Spleen (tissue), 7 donors: ENCODE data around the gene TENM4.

Source experiments
- POLR2A ChIP-seq, 3 donors: fragments of 450-650 bp; IDR thresholded peaks; one replicate each; pipeline ENCODE4 v1.5.1; 2017; ENCODE audit warnings: antibody characterized with exemption in 3 of 3, mild to moderate bottlenecking in 1 of 3
- POLR2AphosphoS5 ChIP-seq, 3 donors: sonication (generic); formaldehyde crosslinking; IDR thresholded peaks; one replicate each; pipeline ENCODE4 v1.5.1; 2017; ENCODE audit warnings: antibody characterized with exemption in 3 of 3
- TF ChIP-seq, protein P1 (sequence below), 11 experiments: fragments of 200-600 bp in 7 of 11; fragments of 450-650 bp in 4 of 11; sonication (generic) in 4 of 11; IDR thresholded peaks in 8 of 11; conservative IDR thresholded peaks in 3 of 11; 1 replicate in 7 of 11; 2 replicates in 4 of 11; pipeline versions ENCODE4 v1.4.0 to v1.8.0; 2016 to 2021; ENCODE audit warnings: antibody characterized with exemption in 11 of 11, inconsistent platforms in 4 of 11, mild to moderate bottlenecking in 1 of 11
- donor health status: DM: no; HTN: no; CAD: no; lungs with moderate emphysema.
- donor health status: DM: no; HTN: no; CAD: no.
- donor health status: DM: no; HTN: no; CAD: no.

DNA sequence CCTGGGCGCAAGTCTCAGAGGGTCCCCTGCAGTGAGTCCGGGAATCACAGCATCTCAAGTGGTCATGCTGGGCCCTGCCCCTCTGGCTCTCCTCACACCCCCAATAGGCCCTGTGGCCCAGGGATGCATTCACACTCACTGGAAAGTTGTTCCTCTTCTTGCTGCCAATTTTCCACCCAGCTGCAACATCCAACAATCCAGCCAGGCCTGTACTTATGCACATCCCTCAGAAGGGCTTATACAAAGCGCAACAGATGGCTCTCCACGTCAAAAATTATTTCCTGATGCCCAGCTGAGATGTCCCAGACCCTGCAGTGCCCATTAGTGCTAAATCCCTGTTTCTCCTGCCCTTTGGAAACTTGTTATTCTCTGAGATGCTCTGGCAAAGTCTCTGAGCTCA is 458.4 kb downstream of the TENM4 start:
- TF ChIP-seq, protein P1, sequence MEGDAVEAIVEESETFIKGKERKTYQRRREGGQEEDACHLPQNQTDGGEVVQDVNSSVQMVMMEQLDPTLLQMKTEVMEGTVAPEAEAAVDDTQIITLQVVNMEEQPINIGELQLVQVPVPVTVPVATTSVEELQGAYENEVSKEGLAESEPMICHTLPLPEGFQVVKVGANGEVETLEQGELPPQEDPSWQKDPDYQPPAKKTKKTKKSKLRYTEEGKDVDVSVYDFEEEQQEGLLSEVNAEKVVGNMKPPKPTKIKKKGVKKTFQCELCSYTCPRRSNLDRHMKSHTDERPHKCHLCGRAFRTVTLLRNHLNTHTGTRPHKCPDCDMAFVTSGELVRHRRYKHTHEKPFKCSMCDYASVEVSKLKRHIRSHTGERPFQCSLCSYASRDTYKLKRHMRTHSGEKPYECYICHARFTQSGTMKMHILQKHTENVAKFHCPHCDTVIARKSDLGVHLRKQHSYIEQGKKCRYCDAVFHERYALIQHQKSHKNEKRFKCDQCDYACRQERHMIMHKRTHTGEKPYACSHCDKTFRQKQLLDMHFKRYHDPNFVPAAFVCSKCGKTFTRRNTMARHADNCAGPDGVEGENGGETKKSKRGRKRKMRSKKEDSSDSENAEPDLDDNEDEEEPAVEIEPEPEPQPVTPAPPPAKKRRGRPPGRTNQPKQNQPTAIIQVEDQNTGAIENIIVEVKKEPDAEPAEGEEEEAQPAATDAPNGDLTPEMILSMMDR (IDR thresholded peaks at IDR 0.05 in 8 of 11, conservative IDR thresholded peaks at IDR 0.05 in 3 of 11): no peak
- TF ChIP-seq POLR2A (IDR thresholded peaks at IDR 0.05) (no peak), POLR2AphosphoS5 (IDR thresholded peaks at IDR 0.05) (no peak)
